Measurements from ENCODE around the gene LRRC55. TPM values are rescaled to one million over a fixed set of nuclear protein-coding genes. Genes with fewer than 3 reads are reported as not detected.

Gene LRRC55
- total RNA-seq, 1 experiment from 2014 or later: not detected

GRCh38 chr11:57240007-57240406 is 58.3 kb downstream of the LRRC55 start:
- TF ChIP-seq SRF (IDR thresholded peaks at IDR 0.05; ENCODE audit: low read depth): no peak
- no peak for TF ChIP-seq SP1 (IDR thresholded peaks at IDR 0.05; ENCODE audit: low read depth)
- no peak for TF ChIP-seq TCF7L2 (IDR thresholded peaks at IDR 0.05; ENCODE audit: borderline replicate concordance, extremely low read depth, insufficient read depth, insufficient read length)
- TF ChIP-seq POLR2A (IDR thresholded peaks at IDR 0.05; ENCODE audit: borderline replicate concordance, extremely low read depth, insufficient read depth, insufficient read length): no peak
- TF ChIP-seq REST (IDR thresholded peaks at IDR 0.05; ENCODE audit: low read depth): no peak
- TF ChIP-seq ZNF274 (IDR thresholded peaks at IDR 0.05; ENCODE audit: low read depth, low read length): no peak
- no peak for TF ChIP-seq MAX (IDR thresholded peaks at IDR 0.05)
- no peak for TF ChIP-seq YY1 (IDR thresholded peaks at IDR 0.05; ENCODE audit: extremely low read depth, insufficient replicate concordance, low read depth, low read length)
- no peak for TF ChIP-seq POLR2AphosphoS5 (IDR thresholded peaks at IDR 0.05; ENCODE audit: low read depth, low read length)
- TF ChIP-seq ZFX (IDR thresholded peaks at IDR 0.05): no peak
- TF ChIP-seq SIN3A (IDR thresholded peaks at IDR 0.05; ENCODE audit: low read depth): no peak
- no peak for TF ChIP-seq EGR1 (IDR thresholded peaks at IDR 0.05; ENCODE audit: low read depth)
- TF ChIP-seq, protein P1, sequence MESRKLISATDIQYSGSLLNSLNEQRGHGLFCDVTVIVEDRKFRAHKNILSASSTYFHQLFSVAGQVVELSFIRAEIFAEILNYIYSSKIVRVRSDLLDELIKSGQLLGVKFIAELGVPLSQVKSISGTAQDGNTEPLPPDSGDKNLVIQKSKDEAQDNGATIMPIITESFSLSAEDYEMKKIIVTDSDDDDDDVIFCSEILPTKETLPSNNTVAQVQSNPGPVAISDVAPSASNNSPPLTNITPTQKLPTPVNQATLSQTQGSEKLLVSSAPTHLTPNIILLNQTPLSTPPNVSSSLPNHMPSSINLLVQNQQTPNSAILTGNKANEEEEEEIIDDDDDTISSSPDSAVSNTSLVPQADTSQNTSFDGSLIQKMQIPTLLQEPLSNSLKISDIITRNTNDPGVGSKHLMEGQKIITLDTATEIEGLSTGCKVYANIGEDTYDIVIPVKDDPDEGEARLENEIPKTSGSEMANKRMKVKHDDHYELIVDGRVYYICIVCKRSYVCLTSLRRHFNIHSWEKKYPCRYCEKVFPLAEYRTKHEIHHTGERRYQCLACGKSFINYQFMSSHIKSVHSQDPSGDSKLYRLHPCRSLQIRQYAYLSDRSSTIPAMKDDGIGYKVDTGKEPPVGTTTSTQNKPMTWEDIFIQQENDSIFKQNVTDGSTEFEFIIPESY (IDR thresholded peaks at IDR 0.05; ENCODE audit: extremely low read depth, insufficient replicate concordance, low read length): no peak
- TF ChIP-seq CTCF (IDR thresholded peaks at IDR 0.05 in 2 of 3, conservative IDR thresholded peaks at IDR 0.05 in 1 of 3; ENCODE audit: borderline replicate concordance in 1 of 3, insufficient read depth in 1 of 3, low read depth in 2 of 3, low read length in 2 of 3): no peak
- TF ChIP-seq CEBPB (IDR thresholded peaks at IDR 0.05; ENCODE audit: low read depth): no peak
- DNase-seq (ENCODE audit: low read depth, low spot score): no peak
- RAD21 ChIA-PET (ENCODE audit: low non-redundant PET in 1 of 2, low total read pairs in 2 of 2, uncharacterized antibody in 2 of 2, unreplicated experiment in 2 of 2): no interaction called here

More at GRCh38 chr11:57240007-57240406, 58.3 kb downstream of the LRRC55 start:
- no peak overlapping the region for H2AFZ ChIP-seq (ENCODE audit: low read depth, low read length, poor library complexity, severe bottlenecking)
- H3K9me3 ChIP-seq (ENCODE audit: control insufficient read depth in 1 of 2, insufficient read depth in 1 of 2, low read depth in 1 of 2, low read length in 2 of 2): no peaks in the 10 kb centered on the region
- H3K4me3 ChIP-seq (replicated peaks in 1 of 2; ENCODE audit: low read depth in 1 of 2, low read length in 2 of 2): no peak overlapping the region
- BruUV-seq (replicated peaks): no TSS peak
- H3K36me3 ChIP-seq (ENCODE audit: control insufficient read depth in 1 of 2, insufficient read depth in 2 of 2, low read length in 2 of 2): no peaks in the 10 kb centered on the region
- intact Hi-C loops (cut with micrococcal nuclease): loop anchor here (10.0 kb wide), 1 partner anchor 1295 kb away; no protein-coding TSS in a partner anchor
- no peak for ATAC-seq
- H3K27ac ChIP-seq (ENCODE audit: low read depth, low read length): no peak overlapping the region
- H4K20me1 ChIP-seq (ENCODE audit: insufficient read depth): no peaks in the 10 kb centered on the region
- H3K79me2 ChIP-seq (ENCODE audit: insufficient read depth, low read length): no peaks in the 10 kb centered on the region
- no peak overlapping the region for H3K4me2 ChIP-seq (ENCODE audit: low read length)
- peaks cover 5% of the 10 kb centered on the region for H3K27me3 ChIP-seq (ENCODE audit: insufficient read depth, low read length)
- POLR2A ChIA-PET: no interaction called here
- H3K9ac ChIP-seq (ENCODE audit: low read length): no peak overlapping the region
- no peaks in the 10 kb centered on the region for H3K9me2 ChIP-seq (ENCODE audit: insufficient read depth)
- CTCF ChIA-PET: interaction anchor here (2.0 kb wide), 1 partner anchor 9 kb away, joined by 14 read pairs; no protein-coding TSS in a partner anchor
- no peaks in the 10 kb centered on the region for H3K4me1 ChIP-seq (ENCODE audit: control insufficient read depth in 1 of 2, insufficient read depth in 2 of 2, low read length in 2 of 2)
